HG02642 (cell line): Measurements from ENCODE around the gene MTMR3.

ENCODE experiments used
- ATAC-seq: cut with Tn5 transposase; IDR thresholded peaks from one replicate; pipeline ENCODE4 v1.9.1; 2021; ENCODE audit warnings: mild to moderate bottlenecking; ENCODE audit not compliant: unreplicated experiment, poor library complexity

The MTMR3 gene

DNA sequence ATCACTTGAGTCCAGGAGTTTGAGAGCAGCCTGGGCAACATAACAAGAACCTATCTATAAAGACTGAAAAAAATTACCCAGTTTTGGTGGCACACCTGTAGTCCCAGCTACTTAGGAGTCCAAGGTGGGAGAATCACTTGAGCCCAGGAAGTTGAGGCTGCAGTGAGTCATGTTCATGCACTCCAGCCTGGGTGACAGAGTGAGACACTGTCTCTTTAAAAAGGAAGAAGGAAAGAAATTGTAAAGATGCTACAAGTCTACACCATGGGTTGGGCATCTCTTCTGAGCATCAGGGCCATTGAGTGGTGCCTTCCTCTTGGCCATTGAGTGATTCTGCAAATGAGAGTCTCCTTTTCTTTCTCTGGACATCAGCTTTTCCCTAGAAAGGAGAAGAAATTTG is 15.7 kb upstream of the MTMR3 start:
- no peak for ATAC-seq

DNA sequence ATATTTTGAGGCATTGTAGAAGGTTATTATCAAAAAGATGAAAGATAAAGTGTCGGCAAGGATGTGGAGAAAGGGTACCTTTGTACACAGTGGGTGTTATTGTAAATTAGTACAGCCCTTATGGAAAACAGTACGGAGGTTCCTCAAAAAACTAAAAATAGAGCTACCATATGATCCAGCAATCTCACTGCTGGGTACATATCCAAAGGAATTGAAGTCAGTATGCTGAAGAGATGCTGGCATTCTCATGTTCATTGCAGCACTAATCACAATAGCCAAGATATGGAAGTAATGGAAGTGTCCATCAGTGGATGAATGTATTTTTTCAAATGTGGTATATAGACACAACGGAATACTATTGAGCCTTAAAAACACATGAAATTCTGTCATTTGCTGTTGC is 15.1 kb upstream of the MTMR3 start:
- ATAC-seq = no peak

DNA sequence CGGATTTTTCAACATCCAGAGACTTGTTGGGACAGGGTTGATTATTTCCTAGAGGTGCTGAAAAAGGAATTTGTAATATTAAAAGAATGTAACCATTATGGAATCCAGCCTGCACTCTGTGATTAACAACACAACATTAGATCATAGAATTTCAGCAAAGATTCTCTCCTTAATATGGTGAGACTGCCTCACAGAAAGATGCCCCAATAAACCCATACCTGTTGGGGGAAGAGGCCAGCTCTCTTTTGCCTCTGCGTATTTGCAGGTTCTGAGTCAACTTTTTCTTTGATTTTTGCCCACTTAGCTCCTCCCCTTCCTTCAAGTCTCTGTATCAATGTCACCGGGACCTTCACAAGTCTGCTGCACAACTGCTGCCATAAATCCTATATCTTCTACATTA is 12.4 kb upstream of the MTMR3 start:
- no peak for ATAC-seq

DNA sequence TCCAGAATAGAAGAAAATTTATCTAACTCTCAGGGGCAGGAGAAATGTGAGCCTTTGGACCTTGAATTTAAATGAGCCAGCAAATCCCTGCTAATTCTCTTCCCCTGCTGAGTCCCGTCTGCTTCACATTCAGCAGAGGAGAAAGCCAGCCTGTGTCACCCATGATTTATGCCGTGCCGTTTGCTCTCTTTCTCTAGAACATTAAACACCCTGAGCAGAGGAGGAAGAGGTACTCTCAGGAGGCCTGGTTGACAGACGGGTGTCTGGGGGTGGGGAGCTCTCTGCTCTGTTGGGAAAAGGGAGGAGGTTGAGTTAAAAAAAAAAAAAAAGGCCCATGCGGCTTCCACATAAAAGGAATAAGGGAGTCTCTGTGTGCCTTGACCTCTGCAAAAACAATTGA is 11.3 kb upstream of the MTMR3 start:
- ATAC-seq = no peak

DNA sequence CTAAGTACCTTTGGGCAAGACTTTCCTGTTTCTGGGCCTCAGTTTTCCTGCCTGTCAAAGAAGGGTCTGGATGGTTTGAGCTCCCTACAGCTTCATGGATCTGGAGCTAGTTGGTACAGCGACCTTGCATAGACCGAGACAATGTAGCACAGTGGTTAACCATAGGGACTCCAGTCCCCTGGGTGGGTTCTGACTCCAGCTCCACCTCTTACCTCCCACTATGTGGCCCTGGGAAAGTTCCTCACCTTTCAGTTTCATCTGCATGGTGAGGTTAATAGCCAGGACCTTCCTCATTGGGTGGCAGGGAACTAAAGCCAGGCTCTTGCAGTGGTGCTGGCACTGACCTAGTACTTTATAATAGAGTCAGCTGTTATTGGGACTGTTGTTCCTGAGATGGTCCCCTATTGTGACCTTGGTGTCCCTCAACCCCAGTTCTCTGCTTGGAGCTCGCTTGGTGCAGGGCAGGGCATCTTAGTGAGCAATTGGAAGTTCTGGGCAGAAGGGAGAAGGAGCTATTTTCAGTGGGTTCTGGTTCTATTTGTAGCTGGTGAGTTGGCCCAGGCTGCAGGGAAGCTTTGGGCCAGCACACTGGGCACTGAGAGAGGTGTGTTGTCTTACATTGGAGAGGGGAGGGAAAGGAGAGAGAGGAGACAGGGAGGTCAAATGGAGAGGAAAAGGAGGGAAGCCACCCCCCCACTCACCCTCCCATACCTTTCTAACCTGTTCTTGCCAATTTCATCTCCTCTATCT is 10.7 kb upstream of the MTMR3 start:
- ATAC-seq = no peak

DNA sequence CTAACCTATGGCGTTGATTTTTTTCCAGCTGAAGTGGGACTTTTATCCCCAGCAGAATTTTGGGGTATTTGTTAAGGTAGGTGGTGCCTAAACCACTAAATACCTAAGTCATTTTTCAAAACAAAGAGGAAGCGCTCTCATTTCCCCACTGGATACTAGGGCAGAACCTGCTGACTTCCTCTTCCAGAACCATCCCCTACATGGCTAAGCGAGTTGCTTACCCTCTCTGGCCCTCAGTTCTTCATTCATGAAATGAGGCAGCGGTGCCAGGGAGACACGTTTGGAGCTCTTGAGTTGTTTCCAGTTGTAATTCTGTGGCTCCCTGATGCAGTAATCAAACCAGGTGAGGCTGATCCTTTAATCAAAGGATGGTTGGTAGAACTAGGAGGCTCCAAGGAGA is 10.0 kb upstream of the MTMR3 start:
- no peak for ATAC-seq

DNA sequence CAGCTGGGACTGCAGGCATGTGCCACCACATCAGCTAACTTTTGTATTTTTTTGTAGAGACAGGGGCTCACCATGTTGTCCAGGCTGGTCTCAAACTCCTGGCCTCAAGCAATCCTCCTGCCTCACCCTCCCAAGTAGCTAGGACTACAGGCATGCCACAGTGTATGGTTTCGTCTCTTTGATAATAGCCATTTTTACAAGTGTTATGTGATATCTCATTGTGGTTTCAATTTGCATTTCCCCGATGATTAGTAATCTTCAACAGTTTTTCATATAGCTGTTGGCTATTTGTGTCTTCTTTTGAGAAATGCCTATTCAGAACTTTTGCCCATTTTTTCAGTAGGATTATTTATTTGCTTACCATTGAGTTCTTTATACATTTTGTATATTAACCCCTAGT is 9.0 kb upstream of the MTMR3 start:
- ATAC-seq = no peak

DNA sequence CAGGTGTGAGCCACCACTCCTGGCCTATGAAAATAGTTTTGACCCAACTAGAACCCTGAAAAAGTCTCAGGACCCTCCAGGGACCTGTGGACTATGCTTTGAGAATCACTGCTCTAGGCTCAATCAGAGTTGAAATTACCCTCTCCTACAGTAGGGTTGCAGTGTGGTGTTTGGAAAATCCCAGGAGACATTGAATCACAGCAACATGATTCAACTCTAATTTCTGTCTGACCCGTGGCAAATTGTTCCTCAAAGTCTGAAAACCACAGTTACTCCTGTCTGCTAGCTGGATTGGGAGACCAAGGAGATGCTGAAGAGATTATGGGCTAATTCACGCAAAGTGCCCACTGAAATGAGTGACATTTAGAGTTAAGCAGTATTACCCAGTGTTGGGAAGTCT is 5.4 kb upstream of the MTMR3 start:
- no peak for ATAC-seq

DNA sequence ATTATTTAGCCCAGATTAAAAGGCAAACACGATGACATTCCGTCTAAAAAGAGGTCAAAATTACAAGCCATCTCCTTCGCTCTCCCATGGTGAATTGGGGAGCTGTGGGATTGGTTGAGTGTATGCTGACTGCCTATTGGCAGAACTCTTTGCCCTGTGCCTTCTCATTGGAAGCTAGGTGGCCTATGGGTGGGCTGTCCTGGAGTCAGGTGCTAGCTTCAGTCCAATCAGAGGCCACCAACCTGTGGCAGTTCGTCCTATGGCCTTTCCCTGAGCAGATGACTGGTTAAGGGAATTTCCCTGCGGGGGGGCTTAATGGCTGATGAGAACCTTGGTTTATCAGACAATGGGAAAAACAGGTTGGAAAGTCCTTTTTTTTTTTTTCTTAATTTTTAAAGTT is 3.2 kb upstream of the MTMR3 start:
- no peak for ATAC-seq

DNA sequence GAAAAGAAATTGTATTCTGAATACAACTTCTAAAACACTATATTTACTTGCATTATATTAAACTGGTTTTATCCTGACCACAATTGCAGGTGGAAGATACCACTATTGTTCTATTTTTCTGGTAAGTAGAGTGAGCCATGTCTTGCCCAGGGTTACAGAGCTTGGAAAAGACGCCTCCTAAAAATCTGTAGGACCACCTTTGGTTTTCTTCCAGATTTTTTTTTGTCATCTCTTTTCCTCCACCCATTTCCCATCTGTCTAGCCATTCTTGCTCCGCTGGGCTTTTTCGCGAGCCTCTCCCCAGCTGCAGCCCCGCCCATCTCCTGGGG is 294 bp upstream of the MTMR3 start:
- no peak for ATAC-seq

DNA sequence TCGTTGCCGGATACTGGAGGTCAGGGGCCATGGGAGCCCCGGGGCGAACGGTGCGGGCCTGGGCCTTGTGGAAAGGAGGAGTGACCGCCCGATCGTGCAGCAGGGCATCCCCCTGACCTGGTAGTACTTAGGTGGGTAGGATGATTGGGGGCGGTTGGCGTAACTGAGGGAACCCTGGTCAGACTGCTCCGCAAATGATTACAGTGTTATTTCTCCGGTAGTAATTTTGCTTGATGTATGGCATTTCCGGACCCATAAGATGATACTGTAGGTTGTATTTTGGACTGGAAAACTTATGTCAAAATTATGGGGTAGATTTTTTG is 762 bp downstream of the MTMR3 start:
- ATAC-seq = peak; percentile 10

DNA sequence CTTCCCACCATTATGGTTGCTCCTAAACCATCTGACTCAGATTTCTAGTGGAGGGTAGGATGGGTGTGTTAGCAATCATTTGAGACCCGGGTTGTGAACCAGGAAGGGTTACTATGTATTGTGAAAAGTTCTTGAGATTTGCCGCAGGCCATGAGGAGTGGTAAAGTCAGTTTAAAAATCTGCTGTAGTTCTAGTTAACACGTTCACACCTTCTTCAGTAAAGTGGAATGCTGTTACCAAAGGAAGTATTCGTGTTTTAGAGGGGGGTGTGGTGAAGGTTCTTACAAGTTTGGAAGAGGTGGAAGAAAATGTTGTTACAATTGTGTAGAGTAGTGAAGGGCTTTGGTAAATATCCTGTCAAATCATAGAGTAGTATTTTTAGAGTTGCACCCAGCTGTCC is 2.6 kb downstream of the MTMR3 start:
- ATAC-seq = no peak

DNA sequence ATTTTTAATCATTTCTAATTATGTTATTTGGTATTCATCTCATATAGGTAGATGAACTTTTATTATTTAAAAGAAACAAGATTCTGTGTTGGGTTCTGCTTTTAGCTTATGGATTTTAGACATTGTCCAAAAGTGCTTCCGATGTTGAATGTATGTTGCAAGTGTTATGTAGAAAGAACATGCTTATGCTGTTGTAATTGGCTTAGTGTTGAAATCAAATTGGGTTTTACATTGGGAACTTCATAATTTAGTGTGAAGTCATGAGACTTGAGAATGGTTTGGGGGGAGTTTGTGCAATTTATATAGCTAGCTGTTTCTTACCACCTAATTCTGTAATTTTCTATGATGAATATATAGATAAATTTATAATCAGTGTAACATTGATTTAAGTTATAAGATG is 3.6 kb downstream of the MTMR3 start:
- no peak for ATAC-seq

DNA sequence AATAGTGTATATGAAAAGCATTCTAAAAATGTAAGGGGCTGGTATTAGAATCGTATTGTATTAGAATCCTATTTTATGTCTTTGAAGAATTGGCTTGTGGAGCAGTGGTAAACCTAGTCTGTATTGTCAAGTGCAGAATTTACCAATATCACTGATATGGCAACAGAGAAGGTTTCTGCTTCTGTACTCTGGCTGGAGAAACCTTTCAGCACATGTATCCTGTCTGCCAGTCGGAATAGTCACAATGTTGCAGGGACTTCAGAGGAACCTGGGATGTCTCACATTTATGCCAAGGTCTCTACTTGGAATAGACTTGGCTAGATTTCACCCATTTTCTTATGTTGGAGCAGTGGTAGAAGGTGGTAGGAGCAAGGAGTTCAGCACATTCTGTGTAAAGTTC is 4.4 kb downstream of the MTMR3 start:
- no peak for ATAC-seq

DNA sequence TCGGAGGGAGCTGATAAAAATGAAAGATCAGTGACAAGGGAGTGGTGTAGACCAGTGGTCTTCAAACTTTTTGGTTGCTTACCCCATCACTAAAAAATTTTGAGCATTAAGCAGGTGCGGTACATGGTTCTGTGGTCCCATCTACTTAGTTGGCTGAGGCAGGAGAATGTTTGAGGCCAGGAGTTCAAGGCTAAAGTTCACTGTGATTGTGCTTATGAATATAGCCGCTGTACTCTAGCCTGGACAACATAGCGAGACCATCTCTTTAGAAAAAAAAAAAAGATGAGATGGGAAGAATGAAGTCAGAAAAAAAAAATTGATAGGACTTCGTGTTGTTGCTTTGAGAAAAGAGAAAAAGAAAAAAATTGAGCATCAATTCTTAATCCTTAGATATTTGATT is 7.8 kb downstream of the MTMR3 start:
- no peak for ATAC-seq

DNA sequence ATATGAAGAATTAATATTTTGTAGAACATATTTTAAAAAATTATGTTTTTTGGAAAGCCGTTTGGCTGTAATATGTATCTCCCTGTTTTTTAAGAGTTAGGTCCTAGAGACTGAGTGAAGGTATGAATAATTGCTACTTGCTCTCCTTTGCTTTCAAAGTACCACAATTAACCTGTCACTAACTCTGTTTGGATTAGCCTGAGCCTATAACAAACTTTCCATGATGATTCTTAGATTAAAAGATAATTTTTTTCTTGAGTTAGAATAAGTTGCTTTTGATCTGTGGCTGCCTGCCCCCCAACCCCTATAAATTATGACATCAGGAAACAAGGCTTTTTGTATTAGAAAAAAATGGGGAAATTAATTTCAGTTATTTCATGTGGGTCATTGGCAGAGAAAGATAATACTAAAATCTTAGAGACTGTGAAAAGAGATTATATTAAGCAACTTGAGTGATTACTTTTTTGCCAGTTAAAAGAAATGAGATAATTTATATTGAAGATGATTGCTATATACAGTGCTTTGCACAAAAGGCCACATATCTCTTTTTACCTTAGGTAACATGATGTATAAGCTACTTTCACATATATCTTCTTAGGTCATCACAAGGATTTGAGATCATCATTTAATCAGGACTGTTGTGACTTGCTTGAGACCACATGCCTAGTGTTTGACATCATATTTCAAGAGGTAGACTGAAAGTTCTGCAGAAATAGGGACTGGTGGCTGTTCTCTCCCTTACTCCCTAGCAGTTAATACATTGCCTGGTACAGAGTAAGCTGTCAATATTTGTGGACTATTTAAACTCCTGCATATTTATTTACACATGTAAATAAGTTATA is 9.6 kb downstream of the MTMR3 start:
- no peak for ATAC-seq

DNA sequence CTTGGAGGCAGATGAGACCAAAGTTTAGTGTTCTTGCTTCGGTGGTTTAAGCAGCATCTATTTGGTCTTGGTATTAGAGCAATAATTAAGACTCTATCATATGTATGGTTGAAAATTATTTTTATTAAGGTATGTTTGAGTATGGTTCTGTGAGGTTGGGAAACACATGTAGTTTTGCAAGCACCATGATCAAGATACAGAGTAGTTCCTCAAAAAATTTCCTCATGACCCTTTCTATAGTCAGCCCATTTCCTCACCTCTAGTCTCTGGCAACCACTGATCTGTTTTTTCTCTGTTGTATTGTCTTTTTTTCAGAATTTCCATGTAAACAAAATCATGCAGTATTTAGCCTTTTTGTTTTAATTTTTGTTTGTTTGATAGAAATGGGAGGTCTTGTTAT is 18.4 kb downstream of the MTMR3 start:
- ATAC-seq = no peak

DNA sequence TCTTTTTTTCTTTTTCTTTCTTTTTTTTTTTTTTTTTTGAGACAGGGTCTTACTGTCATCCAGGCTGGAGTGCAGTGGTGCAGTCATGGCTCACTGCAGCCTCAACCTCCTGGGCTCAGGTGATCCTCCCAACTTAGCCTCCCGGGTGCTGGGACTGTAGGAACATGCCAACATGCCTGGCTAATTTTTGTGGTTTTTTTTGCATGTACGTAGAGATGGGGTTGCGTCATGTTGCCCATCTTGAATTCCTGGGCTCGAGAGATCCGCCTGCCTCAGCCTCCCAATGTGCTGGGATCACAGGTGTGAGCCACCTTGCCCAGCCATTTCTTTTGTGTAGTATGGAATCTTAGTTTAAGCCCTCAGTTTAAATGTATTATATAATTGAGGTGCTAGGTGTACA is 20.4 kb downstream of the MTMR3 start:
- ATAC-seq = no peak

DNA sequence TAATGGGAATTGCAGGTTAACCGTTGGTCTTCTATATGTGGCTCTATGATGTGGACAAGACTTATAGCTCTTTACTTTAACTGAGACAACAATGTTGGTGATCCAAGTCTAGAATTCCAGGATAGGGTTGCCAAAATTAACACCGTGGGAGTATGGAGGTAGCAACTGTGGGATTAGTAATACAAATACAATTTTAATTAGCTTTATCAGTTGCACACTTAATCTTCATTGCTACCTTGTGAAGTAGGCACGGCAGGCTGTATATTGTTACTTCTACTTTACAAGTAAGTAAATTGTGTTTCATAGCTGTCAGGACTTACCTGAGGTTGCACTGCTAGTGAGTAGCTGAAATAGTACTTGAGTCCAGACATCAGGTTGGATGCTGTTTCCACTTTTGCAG is 21.0 kb downstream of the MTMR3 start:
- ATAC-seq = no peak

DNA sequence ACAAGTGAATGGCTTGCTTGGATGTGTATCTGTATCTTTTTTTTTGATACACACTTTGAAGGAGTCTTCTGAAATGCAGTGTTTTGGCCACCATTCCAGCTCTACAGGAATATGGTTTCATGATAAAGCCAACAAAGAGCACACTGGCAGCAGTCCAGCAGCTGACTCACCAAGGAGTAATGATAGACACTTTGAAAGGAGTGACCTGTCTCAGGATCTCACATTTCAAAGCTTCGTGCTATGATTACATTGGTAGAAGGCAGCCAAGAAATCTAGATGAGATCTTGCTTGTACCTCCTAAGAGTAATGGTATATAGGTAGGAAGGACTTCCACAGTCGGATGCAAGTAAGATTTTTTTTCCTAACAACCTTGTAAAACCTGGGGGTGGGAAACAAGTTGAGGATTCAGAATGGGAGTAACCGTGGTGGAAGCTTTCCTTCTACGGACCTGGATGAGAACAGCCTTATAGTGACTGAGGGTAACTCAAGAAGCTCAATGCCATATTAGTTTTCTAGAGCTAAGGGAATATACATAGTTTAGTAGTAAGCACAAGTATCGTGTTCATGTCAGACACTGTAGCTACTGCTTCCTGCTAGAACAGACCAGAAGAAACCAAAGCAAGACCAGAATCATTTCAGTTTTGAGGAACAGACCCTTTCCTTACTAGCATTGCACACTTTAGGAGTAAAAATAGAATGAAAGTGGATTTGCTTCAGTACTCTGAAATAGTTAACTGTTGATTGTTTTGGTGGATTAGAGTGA is 25.0 kb downstream of the MTMR3 start:
- ATAC-seq = no peak

DNA sequence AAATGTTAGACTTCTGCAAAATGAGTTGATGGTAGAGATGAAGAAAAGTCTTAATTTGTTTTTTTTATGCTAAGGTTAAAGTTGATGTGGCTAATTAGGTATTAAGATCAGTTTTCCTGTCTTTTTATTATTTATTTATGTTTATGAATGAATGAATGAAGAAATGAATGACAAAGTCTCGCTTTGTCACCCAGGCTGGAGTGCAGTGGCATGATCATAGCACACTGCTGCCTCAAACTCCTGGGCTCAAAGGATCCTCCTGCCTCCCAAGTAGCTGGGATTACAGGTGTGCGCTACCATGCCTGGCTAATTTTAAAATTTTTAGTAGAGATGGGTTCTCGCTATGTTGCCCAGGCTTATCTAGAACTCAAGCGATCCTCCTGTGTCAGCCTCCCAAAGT is 29.2 kb downstream of the MTMR3 start:
- no peak for ATAC-seq
